Germinal center (tissue), 1 donor: Measurements from ENCODE around the gene TLL2.
A peak's percentile ranks its signal among the peaks of the same experiment; 100 is the strongest.

Source experiments
- DNase-seq: peaks from one replicate; pipeline ENCODE4 v3.0.0; 2012; ENCODE audit warnings: mixed read lengths, low spot score

TLL2 gene

GRCh38 chr10:96389785-96390184 lies 123.9 kb downstream of the TLL2 start:
- no peak for DNase-seq

GRCh38 chr10:96387601-96388000 lies 126.1 kb downstream of the TLL2 start:
- no peak for DNase-seq

GRCh38 chr10:96387161-96387560 lies 126.6 kb downstream of the TLL2 start:
- DNase-seq, result no peak

DNA sequence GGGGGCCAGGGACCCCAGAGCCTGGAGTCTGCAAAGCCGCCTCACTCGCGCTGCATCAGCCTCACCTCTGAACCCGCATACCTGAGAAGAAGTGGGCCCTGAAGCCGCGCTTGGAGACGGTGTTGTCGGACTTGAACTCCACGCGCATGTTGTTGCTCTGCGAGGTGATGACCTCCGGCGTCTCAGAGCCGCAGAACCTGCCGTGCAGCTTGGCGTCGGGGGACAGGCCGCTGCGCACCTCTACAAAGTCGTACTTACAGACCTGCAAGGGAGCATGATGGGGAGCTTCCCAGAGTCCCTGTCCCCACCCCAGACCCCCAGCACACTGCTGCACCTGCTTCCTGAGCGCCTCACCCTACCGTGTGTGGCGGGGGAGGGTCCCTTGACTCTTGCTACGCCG lies 129.2 kb downstream of the TLL2 start:
- no peak for DNase-seq

DNA sequence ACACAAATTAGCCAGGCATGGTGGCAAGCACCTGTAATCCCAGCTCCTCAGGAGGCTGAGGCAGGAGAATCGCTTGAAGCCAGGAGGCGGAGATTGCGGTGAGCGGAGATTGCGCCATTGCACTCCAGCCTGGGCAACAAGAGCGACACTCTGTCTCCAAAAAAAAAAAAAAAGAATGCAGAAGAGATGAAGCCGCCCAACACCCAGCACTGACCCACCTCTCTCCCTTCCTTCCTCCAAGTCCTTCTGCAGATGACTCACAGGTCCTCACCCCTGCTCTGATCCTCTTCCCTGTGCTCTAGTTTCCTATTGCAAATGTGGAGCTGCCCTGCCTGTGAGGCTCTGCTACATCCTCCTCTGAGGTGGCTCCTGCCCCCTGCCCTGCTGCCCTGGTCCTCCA lies 132.9 kb downstream of the TLL2 start:
- no peak for DNase-seq

DNA sequence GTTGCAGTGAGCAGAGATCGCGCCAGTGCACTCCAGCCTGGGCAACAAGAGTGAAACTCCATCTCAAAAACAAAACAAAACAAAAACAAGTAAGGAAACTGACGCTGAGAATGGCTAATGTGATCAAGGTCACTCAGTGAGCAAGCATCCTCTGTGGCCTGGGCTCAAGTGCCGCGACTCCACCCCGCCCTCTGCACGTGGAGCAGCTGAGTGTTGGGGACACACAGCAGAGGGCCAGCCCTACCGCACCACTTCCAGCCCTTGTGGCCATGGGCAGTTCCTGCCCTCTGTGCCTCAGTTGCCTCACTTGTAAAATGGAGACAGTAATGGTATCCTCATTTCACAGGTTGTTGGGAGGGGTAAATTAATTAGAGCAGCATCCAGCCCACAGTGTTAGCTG lies 134.0 kb downstream of the TLL2 start:
- no peak for DNase-seq

- DNase-seq, result no peak
Measured at GRCh38 chr10:96378741-96379140, 135.0 kb downstream of the TLL2 start.

- no peak for DNase-seq
Measured at GRCh38 chr10:96377816-96378294, 135.9 kb downstream of the TLL2 start.

DNA sequence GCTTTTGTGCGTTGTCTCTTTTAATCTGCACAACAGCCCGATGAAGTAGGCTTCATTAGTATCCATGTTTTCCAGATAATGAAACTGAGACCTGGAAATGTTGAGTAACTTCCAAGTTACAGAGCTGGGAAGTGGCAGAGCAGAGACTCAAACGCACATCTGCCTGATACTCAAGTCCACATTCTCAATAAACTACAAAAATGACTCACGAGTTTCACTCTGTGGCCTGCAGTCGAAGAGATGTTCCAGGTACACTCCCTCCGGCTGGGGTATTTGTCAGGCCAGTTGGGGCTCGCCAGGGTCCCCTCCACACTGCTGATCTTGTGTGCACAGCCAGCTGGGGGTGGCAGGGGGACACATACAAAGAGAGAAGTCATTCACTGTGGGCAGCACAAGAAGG lies 137.2 kb downstream of the TLL2 start:
- no peak for DNase-seq

GRCh38 chr10:96374985-96375830 lies 138.5 kb downstream of the TLL2 start:
- peak; percentile 92 for DNase-seq

- no peak for DNase-seq
Measured at GRCh38 chr10:96374639-96374984, 139.1 kb downstream of the TLL2 start.

GRCh38 chr10:96374004-96374403 lies 139.7 kb downstream of the TLL2 start:
- no peak for DNase-seq

DNA sequence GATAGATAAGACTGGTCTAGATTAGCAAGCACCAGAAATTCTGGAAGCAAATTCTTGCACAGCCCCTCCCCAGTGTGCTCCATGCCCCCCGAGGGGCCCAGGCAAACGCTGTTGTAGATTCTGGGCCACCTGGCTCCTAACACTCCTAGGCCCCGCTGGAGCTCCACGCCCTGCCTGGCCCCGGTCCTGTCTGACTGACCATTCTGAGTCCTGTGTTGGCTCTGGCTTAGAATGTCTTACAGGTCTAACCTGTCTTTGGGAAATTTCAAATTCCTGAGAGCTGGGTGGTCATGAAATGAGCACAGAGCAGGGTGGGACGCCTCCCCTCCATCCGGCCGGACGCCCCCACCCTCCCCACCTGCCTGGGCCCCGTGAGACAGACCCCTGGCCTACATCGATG lies 142.4 kb downstream of the TLL2 start:
- no peak for DNase-seq

GRCh38 chr10:96370584-96371157 lies 143.1 kb downstream of the TLL2 start:
- DNase-seq, result peak; percentile 78

GRCh38 chr10:96369890-96370583 lies 143.7 kb downstream of the TLL2 start:
- no peak for DNase-seq

- no peak for DNase-seq
Measured at GRCh38 chr10:96368971-96369370, 144.8 kb downstream of the TLL2 start.

GRCh38 chr10:96367470-96367869 lies 146.3 kb downstream of the TLL2 start:
- DNase-seq, result no peak

- DNase-seq, result no peak
Measured at GRCh38 chr10:96366508-96366907, 147.2 kb downstream of the TLL2 start.

DNA sequence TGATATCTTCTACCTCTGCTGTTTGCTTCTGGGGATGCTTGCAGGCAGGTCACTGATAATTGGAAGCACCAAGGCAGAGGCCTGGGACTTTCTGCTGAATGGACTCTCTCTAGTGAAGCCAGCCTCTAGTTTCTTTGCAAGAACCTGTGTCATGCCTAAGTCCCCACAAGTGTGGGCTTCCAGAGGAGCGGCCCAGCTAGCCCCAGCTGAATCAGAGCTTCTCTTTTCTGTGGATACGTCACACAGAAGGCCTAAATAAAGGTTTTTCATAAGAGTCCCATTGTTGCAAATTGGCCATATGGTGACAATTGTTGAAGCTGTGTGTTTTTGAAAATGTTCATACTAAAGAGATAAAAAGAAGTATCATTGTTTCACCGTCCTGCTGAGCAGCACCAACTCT lies 148.2 kb downstream of the TLL2 start:
- DNase-seq, result no peak

GRCh38 chr10:96360766-96361165 lies 153.0 kb downstream of the TLL2 start:
- DNase-seq, result no peak

- DNase-seq, result no peak
Measured at GRCh38 chr10:96360331-96360730, 153.4 kb downstream of the TLL2 start.

- DNase-seq, result no peak
Measured at GRCh38 chr10:96359616-96360015, 154.1 kb downstream of the TLL2 start.

GRCh38 chr10:96358851-96359540 lies 154.7 kb downstream of the TLL2 start, which contains the start of gene OPALIN:
TSS of gene OPALIN (minus strand) at chr10:96359002. CDS start at chr10:96358896, 106 bp downstream.
- DNase-seq, result no peak
